Cortex of kidney (tissue), 1 donor: ENCODE results near the gene UCP3.

Experiments
- DNase-seq: peaks from one replicate; lab custom pipeline; 2025; lab: John Stamatoyannopoulos, UW

The UCP3 gene

GRCh38 chr11:73951797-73952196 is 57.1 kb downstream of the UCP3 start:
- no peak for DNase-seq

GRCh38 chr11:73950869-73951710 is 57.8 kb downstream of the UCP3 start, which contains the start of gene DNAJB13:
Gene DNAJB13 (plus strand): TSS chr11:73951026. CDS start chr11:73951070, 44 bp downstream.
- DNase-seq, result no peak
